GM12891 (cell line): ENCODE data around the gene ITM2A.

Source experiments
- SPI1 ChIP-seq: IDR thresholded peaks from 2 replicates; pipeline ENCODE4 v1.6.1; 2011; ENCODE audit warnings: low read depth, low read length, control low read depth
- TAF1 ChIP-seq: IDR thresholded peaks from 2 replicates; pipeline ENCODE4 v1.6.1; 2011; ENCODE audit warnings: low read depth, low read length, control low read depth

DNA sequence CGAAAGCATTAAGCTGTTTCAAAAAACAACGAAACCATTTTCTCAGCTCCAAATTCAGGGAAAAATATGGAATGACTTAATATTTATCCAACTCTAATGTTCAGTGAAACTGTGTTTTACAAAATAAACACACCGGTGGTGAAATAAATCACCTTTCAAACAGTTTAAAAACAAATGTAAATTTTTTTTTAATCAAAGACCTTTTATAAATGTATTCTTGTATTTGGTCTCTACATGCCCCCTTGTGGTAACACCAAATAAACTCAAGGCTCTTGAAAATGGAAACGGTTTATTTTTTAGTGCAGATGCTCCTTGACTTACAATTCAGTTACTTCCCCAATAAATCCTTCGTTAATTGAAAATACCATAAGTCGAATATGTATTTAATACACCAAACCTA, 45.8 kb upstream of the ITM2A start:
- no peak for TF ChIP-seq SPI1
- no peak for TF ChIP-seq TAF1
